AG04450 (cell line): ENCODE measurements around the gene FAF1. TPM values are rescaled to one million over a fixed set of nuclear protein-coding genes. Genes with fewer than 3 reads are reported as not detected.
"Not testable (repeated sequence)": the region's sequence is repeated elsewhere in the genome, so short reads cannot be mapped to it uniquely, and the experiment has no call there.

ENCODE experiments used
- CTCF ChIA-PET: fragments of 300-600, 350-600 bp; formaldehyde crosslinking; extraction: SDS; loops from one replicate; lab custom pipeline; 2022; ENCODE audit warnings: antibody characterized with exemption, inconsistent platforms; lab: Charles Lee
- POLR2A ChIA-PET: fragments of 350-600 bp; formaldehyde crosslinking; extraction: SDS; loops from one replicate; lab custom pipeline; 2021; ENCODE audit warnings: antibody characterized with exemption, inconsistent platforms; lab: Yijun Ruan, JAX
- DNase-seq: peaks from one replicate; pipeline ENCODE4 v3.0.0-alpha.2; 2011; ENCODE audit warnings: low read depth, low spot score
- H3K27ac ChIP-seq: one replicate; pipeline ENCODE4 v1.5.1; 2012; ENCODE audit warnings: low read depth, low read length, control low read depth
- H3K27me3 ChIP-seq: one replicate; pipeline ENCODE4 v1.6.0; 2012; ENCODE audit warnings: low read length; ENCODE audit not compliant: control insufficient read depth, insufficient read depth
- H3K4me3 ChIP-seq: 2 replicates; pipeline ENCODE4 v1.5.1; 2011; ENCODE audit warnings: mild to moderate bottlenecking, low read depth, low read length, control low read depth
- H3K9me3 ChIP-seq: 2 replicates; pipeline ENCODE4 v1.5.1; 2012; ENCODE audit warnings: low read length; ENCODE audit not compliant: control insufficient read depth, insufficient read depth
- CTCF ChIP-seq: IDR thresholded peaks from 2 replicates; pipeline ENCODE4 v1.5.1; 2011; ENCODE audit warnings: low read depth, low read length, control low read depth, inconsistent platforms
- polyA plus RNA-seq: library from polyadenylated mRNA; depleted of rRNA; stranded (reverse); fragments of >200 nt; gene quantifications from 2 replicates; pipeline ENCODE4 v1.2.3, GENCODE V29; 2011

The FAF1 gene
- polyA plus RNA-seq, 1 experiment, result 37.9 TPM

- CTCF ChIA-PET, result interaction anchor here (1.6 kb wide), 1 partner anchor 189 kb away, joined by 4 read pairs; no protein-coding TSS in a partner anchor
- POLR2A ChIA-PET, result no interaction called here
- no peaks in the 10 kb centered on the region for H3K27me3 ChIP-seq
- no peak overlapping the region for H3K4me3 ChIP-seq
- no peak overlapping the region for H3K27ac ChIP-seq
- no peaks in the 10 kb centered on the region for H3K9me3 ChIP-seq
- no peak for TF ChIP-seq CTCF
- no peak for DNase-seq
Measured at GRCh38 chr1:51000160-51000559, 40.1 kb upstream of the FAF1 start.

- H3K9me3 ChIP-seq, H3K4me3 ChIP-seq, H3K27ac ChIP-seq, POLR2A ChIA-PET, DNase-seq, H3K27me3 ChIP-seq: not testable (repeated sequence)
- CTCF ChIA-PET, result interaction anchor here (1.6 kb wide), 1 partner anchor 190 kb away, joined by 4 read pairs; no protein-coding TSS in a partner anchor
Measured at GRCh38 chr1:50999375-50999774, 39.3 kb upstream of the FAF1 start.

- Histone ChIP-seq H3K4me3 (no peak overlapping the region), H3K27ac (no peak overlapping the region), H3K27me3 (no peaks in the 10 kb centered on the region), H3K9me3 (no peaks in the 10 kb centered on the region)
- POLR2A ChIA-PET, result no interaction called here
- CTCF ChIA-PET, result interaction anchor here (1.5 to 1.6 kb wide), 2 partner anchors 67 to 123 kb away, joined by 3 to 5 read pairs; no protein-coding TSS in a partner anchor
- TF ChIP-seq CTCF, result no peak
- DNase-seq, result no peak
Measured at GRCh38 chr1:50996083-50996482, 36.0 kb upstream of the FAF1 start.

- H3K9me3 ChIP-seq, result no peaks in the 10 kb centered on the region
- no peak for DNase-seq
- POLR2A ChIA-PET, result no interaction called here
- no peaks in the 10 kb centered on the region for H3K27me3 ChIP-seq
- TF ChIP-seq CTCF, result no peak
- no peak overlapping the region for H3K4me3 ChIP-seq
- CTCF ChIA-PET, result interaction anchor here (1.6 kb wide), 1 partner anchor 66 kb away, joined by 3 read pairs; no protein-coding TSS in a partner anchor
- H3K27ac ChIP-seq, result no peak overlapping the region
Measured at GRCh38 chr1:50995651-50996050, 35.6 kb upstream of the FAF1 start.

- Histone ChIP-seq H3K27ac (no peak overlapping the region), H3K4me3 (no peak overlapping the region), H3K9me3 (no peaks in the 10 kb centered on the region), H3K27me3 (no peaks in the 10 kb centered on the region)
- ChIA-PET CTCF (no interaction called here), POLR2A (no interaction called here)
- no peak for DNase-seq
- no peak for TF ChIP-seq CTCF
Measured at GRCh38 chr1:50994997-50995396, 34.9 kb upstream of the FAF1 start.

GRCh38 chr1:50993645-50994044 lies 33.6 kb upstream of the FAF1 start:
- Histone ChIP-seq H3K4me3 (no peak overlapping the region), H3K27ac (no peak overlapping the region), H3K27me3 (no peaks in the 10 kb centered on the region), H3K9me3 (no peaks in the 10 kb centered on the region)
- ChIA-PET POLR2A (no interaction called here), CTCF (no interaction called here)
- DNase-seq, result no peak
- TF ChIP-seq CTCF, result no peak
